Small intestine (tissue), 16 donors: Measurements from ENCODE around the gene MTMR12. TPM values are rescaled to one million over a fixed set of nuclear protein-coding genes. Genes with fewer than 3 reads are reported as not detected.

Experiments
- DNase-seq, 2 donors: peaks; one replicate each; pipeline versions ENCODE4 v3.0.0 to v3.0.0-alpha.2; 2013
- FAIRE-seq: peaks from 2 replicates; lab custom pipeline; 2012; peaks lifted over from hg19 to GRCh38; lab: Jason Lieb, UNC
- H3K27ac ChIP-seq, 3 donors: one replicate each; pipeline ENCODE4 v1.5.1; 2013; ENCODE audit warnings: low read length in 2 of 3, mild to moderate bottlenecking in 2 of 3, control low read depth in 1 of 3, inconsistent platforms in 1 of 3, low read depth in 1 of 3, moderate library complexity in 1 of 3
- H3K27me3 ChIP-seq, 3 donors: one replicate each; pipeline ENCODE4 v1.6.1; 2013; ENCODE audit warnings: low read length in 3 of 3, inconsistent platforms in 1 of 3; ENCODE audit not compliant: control insufficient read depth in 3 of 3, insufficient read depth in 3 of 3
- H3K36me3 ChIP-seq, 3 donors: one replicate each; pipeline ENCODE4 v1.6.1; 2013; ENCODE audit warnings: low read length in 3 of 3, inconsistent platforms in 1 of 3, low read depth in 1 of 3, mild to moderate bottlenecking in 1 of 3, moderate library complexity in 1 of 3; ENCODE audit not compliant: control insufficient read depth in 3 of 3, insufficient read depth in 2 of 3
- H3K4me1 ChIP-seq, 3 donors: one replicate each; pipeline ENCODE4 v1.6.1; 2013; ENCODE audit warnings: low read length in 2 of 3, inconsistent platforms in 1 of 3, low read depth in 1 of 3, mild to moderate bottlenecking in 1 of 3, moderate library complexity in 1 of 3; ENCODE audit not compliant: control insufficient read depth in 3 of 3, insufficient read depth in 2 of 3
- H3K4me3 ChIP-seq, 3 donors: one replicate each; pipeline ENCODE4 v1.5.1; 2013; ENCODE audit warnings: low read length in 3 of 3, control low read depth in 1 of 3, inconsistent platforms in 1 of 3, low read depth in 1 of 3, mild to moderate bottlenecking in 1 of 3, moderate library complexity in 1 of 3
- H3K9me3 ChIP-seq, 2 donors: one replicate each; pipeline ENCODE4 v1.6.1; 2013; ENCODE audit warnings: low read depth in 1 of 2, low read length in 1 of 2; ENCODE audit not compliant: control insufficient read depth in 2 of 2, insufficient read depth in 1 of 2
- WGBS, 3 donors: extraction: QIAGEN DNeasy Blood & Tissue Kit; methylation state at CpG; one replicate each; pipeline ENCODE4 v1.1.7; 2013; 5-methylcytosine and 5-hydroxymethylcytosine counted together
- long read RNA-seq, 10 donors: transcript quantifications; one replicate each; lab custom pipeline, GENCODE V29; 2026
- polyA plus RNA-seq, 4 donors: library from polyadenylated mRNA; stranded (reverse) in 3 of 4; unstranded in 1 of 4; fragments of 200-250 nt in 3 of 4; fragments of 120-200 nt in 1 of 4; gene quantifications; one replicate each; pipeline versions ENCODE4 v1.2.1 to v1.2.3, GENCODE V29; 2013
- donor health status: healthy with polysubstance abuse.
- donor health status: control.
- donor health status: control.
- donor health status: Bipolar disorder and iron deficiency.
- donor health status: healthy.

MTMR12 gene
- polyA plus RNA-seq = 10 to 100 TPM in 2 of 4 donors, 1 to 10 TPM in 2; 5.9 to 19.2 (median 9.6) TPM
- long read RNA-seq, donor 1, full-length matches to known transcripts = 3 of 3 reads
- long read RNA-seq, donor 1, partial matches to known transcripts = 0 of 3 reads
- long read RNA-seq, donor 1, other reads (novel, unspliced or antisense) = 0 of 3 reads
- long read RNA-seq, donor 2 = 0 reads
- long read RNA-seq, donor 3 = 0 reads
- long read RNA-seq, donor 4 = 0 reads
- long read RNA-seq, donor 5 = 0 reads
- long read RNA-seq, donor 6 = 0 reads
- long read RNA-seq, donor 7, partial matches to known transcripts = 13 of 13 reads
- long read RNA-seq, donor 7, other reads (novel, unspliced or antisense) = 0 of 13 reads
- long read RNA-seq, donor 8, full-length matches to known transcripts = 1 of 1 reads
- long read RNA-seq, donor 8, partial matches to known transcripts = 0 of 1 reads
- long read RNA-seq, donor 8, other reads (novel, unspliced or antisense) = 0 of 1 reads
- long read RNA-seq, donor 9, full-length matches to known transcripts = 2 of 2 reads
- long read RNA-seq, donor 9, partial matches to known transcripts = 0 of 2 reads
- long read RNA-seq, donor 9, other reads (novel, unspliced or antisense) = 0 of 2 reads
- long read RNA-seq, donor 10, full-length matches to known transcripts = 2 of 2 reads
- long read RNA-seq, donor 10, partial matches to known transcripts = 0 of 2 reads
- long read RNA-seq, donor 10, other reads (novel, unspliced or antisense) = 0 of 2 reads

GRCh38 chr5:32312595-32313332, at the start of gene MTMR12:
MTMR12 (minus strand) TSS chr5:32312939; CDS start chr5:32312838, 101 bp downstream.
- Histone ChIP-seq H3K27ac (peak within 1 kb of the TSS; percentile 92 to 99 (median 97)), H3K36me3 (peaks cover 0 to 3% (median 0%) of the 10 kb centered on the region in 3 donors), H3K27me3 (no peaks in the 10 kb centered on the region), H3K9me3 (no peaks in the 10 kb centered on the region), H3K4me1 (peaks cover 5 to 16% (median 14%) of the 10 kb centered on the region in 3 donors), H3K4me3 (peak within 1 kb of the TSS; percentile 87 to 97 (median 93))
- FAIRE-seq (no peak), DNase-seq (peak; percentile 100)
- 0 to 1% (median 1%) methylated on average over 52 to 83 of the region's 83 CpGs for WGBS, 3 donors

GRCh38 chr5:32362527-32362926, 49.8 kb upstream of the MTMR12 start:
- H3K4me3 ChIP-seq = no peak overlapping the region
- 86 to 94% (median 93%) methylated on average over 4 of the region's 4 CpGs for WGBS, 3 donors
- DNase-seq (no peak), FAIRE-seq (no peak)
- no peaks in the 10 kb centered on the region for H3K27me3 ChIP-seq
- H3K27ac ChIP-seq = no peak overlapping the region
- H3K36me3 ChIP-seq = peaks cover 2 to 35% (median 7%) of the 10 kb centered on the region in 3 donors
- no peaks in the 10 kb centered on the region for H3K9me3 ChIP-seq
- H3K4me1 ChIP-seq = no peaks in the 10 kb centered on the region

- no peak for FAIRE-seq
- Histone ChIP-seq H3K27ac (no peak overlapping the region), H3K4me1 (no peaks in the 10 kb centered on the region), H3K36me3 (peaks cover 3 to 37% (median 7%) of the 10 kb centered on the region in 3 donors), H3K27me3 (no peaks in the 10 kb centered on the region), H3K4me3 (no peak overlapping the region), H3K9me3 (no peaks in the 10 kb centered on the region)
- WGBS, 3 donors = 80 to 91% (median 88%) methylated on average over 4 of the region's 4 CpGs
- DNase-seq = no peak
These were observed 48.2 kb upstream of the MTMR12 start for GRCh38 chr5:32360906-32361305.

- Histone ChIP-seq H3K36me3 (peaks cover 7 to 30% (median 8%) of the 10 kb centered on the region in 3 donors), H3K4me3 (no peak overlapping the region), H3K4me1 (no peaks in the 10 kb centered on the region), H3K27ac (no peak overlapping the region), H3K27me3 (no peaks in the 10 kb centered on the region), H3K9me3 (no peaks in the 10 kb centered on the region)
- FAIRE-seq (no peak), DNase-seq (no peak)
- 86 to 91% (median 87%) methylated on average over 6 of the region's 6 CpGs for WGBS, 3 donors
These were observed 45.9 kb upstream of the MTMR12 start for GRCh38 chr5:32358611-32359010.

- Histone ChIP-seq H3K27me3 (no peaks in the 10 kb centered on the region), H3K27ac (no peak overlapping the region), H3K9me3 (no peaks in the 10 kb centered on the region), H3K36me3 (peaks cover 7 to 32% (median 7%) of the 10 kb centered on the region in 3 donors), H3K4me3 (no peak overlapping the region), H3K4me1 (no peaks in the 10 kb centered on the region)
- FAIRE-seq = no peak
- no peak for DNase-seq
These were observed 44.9 kb upstream of the MTMR12 start for GRCh38 chr5:32357658-32358057.

- FAIRE-seq (no peak), DNase-seq (no peak)
- H3K9me3 ChIP-seq = no peaks in the 10 kb centered on the region
- WGBS, 3 donors = 76 to 82% (median 80%) methylated on average over 4 of the region's 4 CpGs
- no peak overlapping the region for H3K4me3 ChIP-seq
- H3K36me3 ChIP-seq = peaks cover under 1 to 25% (median 7%) of the 10 kb centered on the region in 3 donors
- no peaks in the 10 kb centered on the region for H3K27me3 ChIP-seq
- no peak overlapping the region for H3K27ac ChIP-seq
- H3K4me1 ChIP-seq = no peaks in the 10 kb centered on the region
These were observed 42.9 kb upstream of the MTMR12 start for GRCh38 chr5:32355686-32356085.

GRCh38 chr5:32353420-32353819, 40.7 kb upstream of the MTMR12 start:
- Histone ChIP-seq H3K27ac (no peak overlapping the region), H3K27me3 (no peaks in the 10 kb centered on the region), H3K4me3 (no peak overlapping the region), H3K4me1 (no peaks in the 10 kb centered on the region), H3K9me3 (no peaks in the 10 kb centered on the region), H3K36me3 (peaks cover 0 to 15% (median 7%) of the 10 kb centered on the region in 3 donors)
- no peak for FAIRE-seq
- no peak for DNase-seq
- WGBS, 3 donors = 93% methylated on average over 9 of the region's 9 CpGs

- Histone ChIP-seq H3K27me3 (no peaks in the 10 kb centered on the region), H3K4me3 (no peak overlapping the region), H3K27ac (no peak overlapping the region), H3K9me3 (no peaks in the 10 kb centered on the region), H3K36me3 (peaks cover 0 to 10% (median 7%) of the 10 kb centered on the region in 3 donors), H3K4me1 (no peaks in the 10 kb centered on the region)
- 92 to 94% (median 92%) methylated on average over 8 of the region's 8 CpGs for WGBS, 3 donors
- FAIRE-seq = no peak
- DNase-seq = no peak
These were observed 39.9 kb upstream of the MTMR12 start for GRCh38 chr5:32352685-32353084.
